Activated naive CD4-positive, alpha-beta T cell treated with anti-CD3 and anti-CD28 coated beads, Interleukin-2, amount 10 ng/mL, durations not matched to agents 7 days and 5 days (primary cell): ENCODE results near the gene DCC.

Experiments used
- CTCF ChIA-PET: fragments of 350-600 bp; sonication (Branson Sonifier 250); formaldehyde crosslinking; loops from one replicate; lab custom pipeline; 2021; ENCODE audit warnings: antibody characterized with exemption; lab: Charles Lee
- DNase-seq: peaks from one replicate; pipeline ENCODE4 v3.0.0-alpha.2; 2020
- H3K27ac Mint-ChIP-seq: one replicate; pipeline ENCODE4 v1.8.0; 2021; ENCODE audit warnings: mild to moderate bottlenecking, moderate library complexity, mixed read lengths
- H3K27me3 Mint-ChIP-seq: one replicate; pipeline ENCODE4 v1.8.0; 2021; ENCODE audit warnings: mild to moderate bottlenecking, mixed read lengths
- H3K36me3 Mint-ChIP-seq: one replicate; pipeline ENCODE4 v1.8.0; 2021; ENCODE audit warnings: mixed read lengths
- H3K4me1 Mint-ChIP-seq: one replicate; pipeline ENCODE4 v1.8.0; 2021; ENCODE audit warnings: mixed read lengths
- H3K4me3 Mint-ChIP-seq: one replicate; pipeline ENCODE4 v1.8.0; 2021; ENCODE audit warnings: mild to moderate bottlenecking, moderate library complexity, mixed read lengths
- H3K9me3 Mint-ChIP-seq: one replicate; pipeline ENCODE4 v1.8.0; 2021; ENCODE audit warnings: mixed read lengths

DCC gene

GRCh38 chr18:53225567-53226325 is 885.7 kb downstream of the DCC start:
- Mint-ChIP-seq H3K4me3 (no peak overlapping the region), H3K9me3 (no peaks in the 10 kb centered on the region), H3K4me1 (no peaks in the 10 kb centered on the region), H3K27me3 (no peaks in the 10 kb centered on the region), H3K36me3 (no peaks in the 10 kb centered on the region), H3K27ac (no peak overlapping the region)
- no peak for DNase-seq
- CTCF ChIA-PET: no interaction called here

GRCh38 chr18:53234610-53235009 is 894.6 kb downstream of the DCC start:
- H3K4me1 Mint-ChIP-seq: no peaks in the 10 kb centered on the region
- CTCF ChIA-PET: no interaction called here

GRCh38 chr18:53241161-53241560 is 901.2 kb downstream of the DCC start:
- no peak overlapping the region for H3K27ac Mint-ChIP-seq
- H3K9me3 Mint-ChIP-seq: peaks cover 6% of the 10 kb centered on the region
- CTCF ChIA-PET: no interaction called here
- H3K36me3 Mint-ChIP-seq: no peaks in the 10 kb centered on the region
- H3K4me1 Mint-ChIP-seq: no peaks in the 10 kb centered on the region
- H3K4me3 Mint-ChIP-seq: no peak overlapping the region
- DNase-seq: no peak
- no peaks in the 10 kb centered on the region for H3K27me3 Mint-ChIP-seq

More at GRCh38 chr18:53234610-53235009, 894.6 kb downstream of the DCC start:
- no peak for DNase-seq
- H3K27ac Mint-ChIP-seq: no peak overlapping the region
- H3K36me3 Mint-ChIP-seq: no peaks in the 10 kb centered on the region
- no peak overlapping the region for H3K4me3 Mint-ChIP-seq
- no peaks in the 10 kb centered on the region for H3K27me3 Mint-ChIP-seq
- H3K9me3 Mint-ChIP-seq: no peaks in the 10 kb centered on the region

- DNase-seq: no peak
- H3K27me3 Mint-ChIP-seq: no peaks in the 10 kb centered on the region
These were observed 913.8 kb downstream of the DCC start for GRCh38 chr18:53253789-53254188.

GRCh38 chr18:53254265-53254664 is 914.3 kb downstream of the DCC start:
- no peaks in the 10 kb centered on the region for H3K4me1 Mint-ChIP-seq
- H3K36me3 Mint-ChIP-seq: no peaks in the 10 kb centered on the region
- peaks cover 18% of the 10 kb centered on the region for H3K9me3 Mint-ChIP-seq
- no peaks in the 10 kb centered on the region for H3K27me3 Mint-ChIP-seq
- DNase-seq: no peak
- no peak overlapping the region for H3K27ac Mint-ChIP-seq
- CTCF ChIA-PET: no interaction called here
- no peak overlapping the region for H3K4me3 Mint-ChIP-seq

More at GRCh38 chr18:53253789-53254188, 913.8 kb downstream of the DCC start:
- Mint-ChIP-seq H3K27ac (no peak overlapping the region), H3K36me3 (no peaks in the 10 kb centered on the region), H3K4me1 (no peaks in the 10 kb centered on the region), H3K4me3 (no peak overlapping the region), H3K9me3 (peaks cover 18% of the 10 kb centered on the region)
- CTCF ChIA-PET: no interaction called here

GRCh38 chr18:53261241-53261640 is 921.2 kb downstream of the DCC start:
- DNase-seq: no peak
- Mint-ChIP-seq H3K36me3 (no peaks in the 10 kb centered on the region), H3K4me3 (no peak overlapping the region), H3K27ac (no peak overlapping the region), H3K27me3 (no peaks in the 10 kb centered on the region), H3K9me3 (peaks cover 14% of the 10 kb centered on the region), H3K4me1 (no peaks in the 10 kb centered on the region)
- CTCF ChIA-PET: no interaction called here

- Mint-ChIP-seq H3K9me3 (peaks cover 10% of the 10 kb centered on the region), H3K4me1 (no peaks in the 10 kb centered on the region), H3K27ac (no peak overlapping the region), H3K4me3 (no peak overlapping the region), H3K27me3 (no peaks in the 10 kb centered on the region), H3K36me3 (no peaks in the 10 kb centered on the region)
- DNase-seq: no peak
- CTCF ChIA-PET: no interaction called here
These were observed 926.9 kb downstream of the DCC start for GRCh38 chr18:53266850-53267249.

GRCh38 chr18:53268455-53268854 is 928.5 kb downstream of the DCC start:
- peaks cover 10% of the 10 kb centered on the region for H3K9me3 Mint-ChIP-seq
- H3K4me3 Mint-ChIP-seq: no peak overlapping the region
- no peaks in the 10 kb centered on the region for H3K4me1 Mint-ChIP-seq
- H3K27ac Mint-ChIP-seq: no peak overlapping the region
- H3K36me3 Mint-ChIP-seq: no peaks in the 10 kb centered on the region
- H3K27me3 Mint-ChIP-seq: no peaks in the 10 kb centered on the region
- CTCF ChIA-PET: no interaction called here
- no peak for DNase-seq

GRCh38 chr18:53281406-53281805 is 941.4 kb downstream of the DCC start:
- Mint-ChIP-seq H3K27ac (no peak overlapping the region), H3K4me3 (no peak overlapping the region), H3K27me3 (no peaks in the 10 kb centered on the region), H3K9me3 (peaks cover 18% of the 10 kb centered on the region), H3K4me1 (no peaks in the 10 kb centered on the region), H3K36me3 (no peaks in the 10 kb centered on the region)
- no peak for DNase-seq
- CTCF ChIA-PET: no interaction called here

GRCh38 chr18:53283708-53284107 is 943.7 kb downstream of the DCC start:
- no peaks in the 10 kb centered on the region for H3K4me1 Mint-ChIP-seq
- no peak for DNase-seq
- CTCF ChIA-PET: no interaction called here
- H3K9me3 Mint-ChIP-seq: peaks cover 14% of the 10 kb centered on the region
- no peak overlapping the region for H3K27ac Mint-ChIP-seq
- H3K27me3 Mint-ChIP-seq: no peaks in the 10 kb centered on the region
- no peak overlapping the region for H3K4me3 Mint-ChIP-seq
- H3K36me3 Mint-ChIP-seq: no peaks in the 10 kb centered on the region

GRCh38 chr18:53305461-53305860 is 965.5 kb downstream of the DCC start:
- no peak for DNase-seq
- Mint-ChIP-seq H3K27me3 (no peaks in the 10 kb centered on the region), H3K36me3 (no peaks in the 10 kb centered on the region), H3K9me3 (peaks cover 7% of the 10 kb centered on the region), H3K4me3 (no peak overlapping the region), H3K4me1 (no peaks in the 10 kb centered on the region), H3K27ac (no peak overlapping the region)
- CTCF ChIA-PET: no interaction called here

- CTCF ChIA-PET: no interaction called here
- Mint-ChIP-seq H3K27ac (no peak overlapping the region), H3K27me3 (no peaks in the 10 kb centered on the region), H3K4me1 (no peaks in the 10 kb centered on the region), H3K36me3 (no peaks in the 10 kb centered on the region), H3K4me3 (no peak overlapping the region), H3K9me3 (peaks cover 17% of the 10 kb centered on the region)
- DNase-seq: no peak
These were observed 979.6 kb downstream of the DCC start for GRCh38 chr18:53319628-53320027.

GRCh38 chr18:53322163-53322562 is 982.2 kb downstream of the DCC start:
- Mint-ChIP-seq H3K27ac (no peak overlapping the region), H3K9me3 (peaks cover 17% of the 10 kb centered on the region), H3K4me1 (no peaks in the 10 kb centered on the region), H3K4me3 (no peak overlapping the region), H3K36me3 (no peaks in the 10 kb centered on the region), H3K27me3 (no peaks in the 10 kb centered on the region)
- no peak for DNase-seq
- CTCF ChIA-PET: no interaction called here

GRCh38 chr18:53324353-53324752 is 984.4 kb downstream of the DCC start:
- CTCF ChIA-PET: no interaction called here
- no peaks in the 10 kb centered on the region for H3K27me3 Mint-ChIP-seq

More at GRCh38 chr18:53324353-53324752, 984.4 kb downstream of the DCC start:
- Mint-ChIP-seq H3K9me3 (peaks cover 6% of the 10 kb centered on the region), H3K4me1 (no peaks in the 10 kb centered on the region), H3K4me3 (no peak overlapping the region), H3K36me3 (no peaks in the 10 kb centered on the region), H3K27ac (no peak overlapping the region)
- no peak for DNase-seq
